Activated T-cell treated with anti-CD3 and anti-CD28 coated beads, Interleukin-2, amount 50 U/mL, for 72 hours (primary cell): Measurements from ENCODE around the gene ATP5PD. TPM values are rescaled to one million over a fixed set of nuclear protein-coding genes. Genes with fewer than 3 reads are reported as not detected.
A peak's percentile ranks its signal among the peaks of the same experiment; 100 is the strongest.
"Not testable (repeated sequence)": the region's sequence is repeated elsewhere in the genome, so short reads cannot be mapped to it uniquely, and the experiment has no call there.

Experiments used
- ATAC-seq, 2 donors: fragments of 150-1000 bp; cut with Tn5 transposase; replicated peaks in 1 of 2; 2 replicates each; pipeline ENCODE4 v1.10.0; 2021; ENCODE audit warnings: moderate library complexity in 2 of 2, mild to moderate bottlenecking in 1 of 2
- DNase-seq, 2 donors: peaks; one replicate each; pipeline ENCODE4 v3.0.0; 2021 to 2022; ENCODE audit warnings: mixed read lengths in 1 of 2
- H3K27ac Mint-ChIP-seq: one replicate; pipeline ENCODE4 v1.8.0; 2022; ENCODE audit warnings: mild to moderate bottlenecking, moderate library complexity, mixed read lengths
- H3K27me3 Mint-ChIP-seq: one replicate; pipeline ENCODE4 v1.8.0; 2022; ENCODE audit warnings: low read depth, mixed read lengths
- H3K36me3 Mint-ChIP-seq, 2 donors: one replicate each; pipeline ENCODE4 v1.8.0; 2022; ENCODE audit warnings: mixed read lengths in 2 of 2, mild to moderate bottlenecking in 1 of 2; ENCODE audit not compliant: insufficient read depth in 2 of 2
- H3K4me1 Mint-ChIP-seq: one replicate; pipeline ENCODE4 v1.8.0; 2022; ENCODE audit warnings: low read depth, mixed read lengths
- H3K4me3 Mint-ChIP-seq, 2 donors: one replicate each; pipeline ENCODE4 v1.8.0; 2022; ENCODE audit warnings: mild to moderate bottlenecking in 2 of 2, mixed read lengths in 2 of 2, moderate library complexity in 2 of 2
- H3K9me3 Mint-ChIP-seq, 2 donors: one replicate each; pipeline ENCODE4 v1.8.0; 2022; ENCODE audit warnings: mixed read lengths in 2 of 2
- total RNA-seq, 2 donors: library from RNA; stranded (reverse); gene quantifications; one replicate each; pipeline ENCODE4 v1.2.3, GENCODE V29; 2022

Gene ATP5PD
- total RNA-seq, 2 donors from 2014 or later = 125 to 147 TPM

GRCh38 chr17:75013092-75013559, 33.6 kb downstream of the ATP5PD start:
- DNase-seq (no peak), ATAC-seq (no peak)
- Mint-ChIP-seq H3K27ac (peak overlapping the region; percentile 16), H3K4me3 (peak overlapping the region; percentile 79 to 93), H3K36me3 (peaks cover 6% of the 10 kb centered on the region in 2 donors), H3K9me3 (no peaks in the 10 kb centered on the region), H3K4me1 (peaks cover 40% of the 10 kb centered on the region), H3K27me3 (no peaks in the 10 kb centered on the region)

GRCh38 chr17:75012346-75013091, 34.2 kb downstream of the ATP5PD start, which contains the start of gene MRPL58:
Gene MRPL58, plus strand, starts transcription at chr17:75012670. Its CDS starts 17 bp downstream, at chr17:75012687.
- Mint-ChIP-seq H3K9me3 (no peaks in the 10 kb centered on the region), H3K36me3 (peaks cover 6% of the 10 kb centered on the region in 2 donors), H3K4me1 (peaks cover 40% of the 10 kb centered on the region), H3K27me3 (no peaks in the 10 kb centered on the region), H3K27ac (peak within 1 kb of the TSS; percentile 95), H3K4me3 (peak within 1 kb of the TSS; percentile 79 to 93)
- ATAC-seq = peak; percentile 95 to 96
- DNase-seq = peak; percentile 88 to 90

- DNase-seq = no peak
- H3K36me3 Mint-ChIP-seq = peaks cover 6% of the 10 kb centered on the region in 2 donors
- no peak for ATAC-seq
- peaks cover 40% of the 10 kb centered on the region for H3K4me1 Mint-ChIP-seq
- peak overlapping the region; percentile 95 for H3K27ac Mint-ChIP-seq
- no peaks in the 10 kb centered on the region for H3K9me3 Mint-ChIP-seq
- peak overlapping the region; percentile 79 to 93 for H3K4me3 Mint-ChIP-seq
- H3K27me3 Mint-ChIP-seq = no peaks in the 10 kb centered on the region
Measured at GRCh38 chr17:75012096-75012345, 34.7 kb downstream of the ATP5PD start.

- DNase-seq = no peak
- Mint-ChIP-seq H3K9me3 (no peaks in the 10 kb centered on the region), H3K4me1 (peaks cover 40% of the 10 kb centered on the region), H3K36me3 (peaks cover 6% of the 10 kb centered on the region in 2 donors), H3K4me3 (peak overlapping the region; percentile 79 to 93), H3K27ac (peak overlapping the region; percentile 95), H3K27me3 (no peaks in the 10 kb centered on the region)
- no peak for ATAC-seq
Measured at GRCh38 chr17:75011401-75012095, 35.2 kb downstream of the ATP5PD start.

- Mint-ChIP-seq H3K27me3 (no peaks in the 10 kb centered on the region), H3K36me3 (peaks cover 4 to 5% of the 10 kb centered on the region in 2 donors), H3K9me3 (no peaks in the 10 kb centered on the region), H3K4me1 (peaks cover 40% of the 10 kb centered on the region), H3K4me3 (peak overlapping the region; percentile 21 to 93), H3K27ac (no peak overlapping the region)
- DNase-seq (no peak), ATAC-seq (no peak)
Measured at GRCh38 chr17:75010683-75011400, 35.9 kb downstream of the ATP5PD start.

GRCh38 chr17:75009139-75009724, 37.5 kb downstream of the ATP5PD start:
- Mint-ChIP-seq H3K36me3 (peaks cover 0 to 2% of the 10 kb centered on the region in 2 donors), H3K4me1 (peaks cover 28% of the 10 kb centered on the region), H3K4me3 (no peak overlapping the region), H3K9me3 (no peaks in the 10 kb centered on the region), H3K27me3 (no peaks in the 10 kb centered on the region), H3K27ac (no peak overlapping the region)
- ATAC-seq = no peak
- DNase-seq = no peak

GRCh38 chr17:75008373-75008772, 38.4 kb downstream of the ATP5PD start:
- ATAC-seq (no peak), DNase-seq (no peak)
- no peaks in the 10 kb centered on the region for H3K36me3 Mint-ChIP-seq
- H3K4me3 Mint-ChIP-seq = no peak overlapping the region
- H3K9me3 Mint-ChIP-seq = no peaks in the 10 kb centered on the region
- H3K4me1 Mint-ChIP-seq = peaks cover 20% of the 10 kb centered on the region
- no peaks in the 10 kb centered on the region for H3K27me3 Mint-ChIP-seq
- H3K27ac Mint-ChIP-seq = no peak overlapping the region

- no peaks in the 10 kb centered on the region for H3K9me3 Mint-ChIP-seq
- H3K27me3 Mint-ChIP-seq = no peaks in the 10 kb centered on the region
- DNase-seq (no peak), ATAC-seq (no peak)
- H3K4me3 Mint-ChIP-seq = no peak overlapping the region
- H3K27ac Mint-ChIP-seq = no peak overlapping the region
- no peaks in the 10 kb centered on the region for H3K36me3 Mint-ChIP-seq
- peaks cover 10% of the 10 kb centered on the region for H3K4me1 Mint-ChIP-seq
Measured at GRCh38 chr17:75006653-75007052, 40.1 kb downstream of the ATP5PD start.

GRCh38 chr17:75006084-75006483, 40.7 kb downstream of the ATP5PD start:
- ATAC-seq, H3K4me3 Mint-ChIP-seq, H3K36me3 Mint-ChIP-seq, H3K27me3 Mint-ChIP-seq, DNase-seq, H3K9me3 Mint-ChIP-seq, H3K4me1 Mint-ChIP-seq, H3K27ac Mint-ChIP-seq: not testable (repeated sequence)

GRCh38 chr17:75005291-75005690, 41.5 kb downstream of the ATP5PD start:
- H3K36me3 Mint-ChIP-seq = no peaks in the 10 kb centered on the region
- ATAC-seq (no peak), DNase-seq (no peak)
- no peaks in the 10 kb centered on the region for H3K27me3 Mint-ChIP-seq
- H3K4me3 Mint-ChIP-seq = no peak overlapping the region
- no peaks in the 10 kb centered on the region for H3K4me1 Mint-ChIP-seq
- H3K27ac Mint-ChIP-seq = no peak overlapping the region
- H3K9me3 Mint-ChIP-seq = no peaks in the 10 kb centered on the region

GRCh38 chr17:75004371-75004770, 42.4 kb downstream of the ATP5PD start:
- no peak for DNase-seq
- no peaks in the 10 kb centered on the region for H3K36me3 Mint-ChIP-seq
- no peak for ATAC-seq
- no peaks in the 10 kb centered on the region for H3K4me1 Mint-ChIP-seq
- no peaks in the 10 kb centered on the region for H3K27me3 Mint-ChIP-seq
- H3K27ac Mint-ChIP-seq = no peak overlapping the region
- H3K9me3 Mint-ChIP-seq = no peaks in the 10 kb centered on the region
- no peak overlapping the region for H3K4me3 Mint-ChIP-seq

- H3K36me3 Mint-ChIP-seq = no peaks in the 10 kb centered on the region
- H3K27ac Mint-ChIP-seq = no peak overlapping the region
- H3K9me3 Mint-ChIP-seq = no peaks in the 10 kb centered on the region
- ATAC-seq (no peak), DNase-seq (no peak)
- no peaks in the 10 kb centered on the region for H3K27me3 Mint-ChIP-seq
- no peaks in the 10 kb centered on the region for H3K4me1 Mint-ChIP-seq
- H3K4me3 Mint-ChIP-seq = no peak overlapping the region
Measured at GRCh38 chr17:75003957-75004355, 42.8 kb downstream of the ATP5PD start.
